ENCODE measurements around the gene XPO6.
A peak's percentile ranks its signal among the peaks of the same experiment; 100 is the strongest.
"Not testable (repeated sequence)": the region's sequence is repeated elsewhere in the genome, so short reads cannot be mapped to it uniquely, and the experiment has no call there.

The XPO6 gene

DNA sequence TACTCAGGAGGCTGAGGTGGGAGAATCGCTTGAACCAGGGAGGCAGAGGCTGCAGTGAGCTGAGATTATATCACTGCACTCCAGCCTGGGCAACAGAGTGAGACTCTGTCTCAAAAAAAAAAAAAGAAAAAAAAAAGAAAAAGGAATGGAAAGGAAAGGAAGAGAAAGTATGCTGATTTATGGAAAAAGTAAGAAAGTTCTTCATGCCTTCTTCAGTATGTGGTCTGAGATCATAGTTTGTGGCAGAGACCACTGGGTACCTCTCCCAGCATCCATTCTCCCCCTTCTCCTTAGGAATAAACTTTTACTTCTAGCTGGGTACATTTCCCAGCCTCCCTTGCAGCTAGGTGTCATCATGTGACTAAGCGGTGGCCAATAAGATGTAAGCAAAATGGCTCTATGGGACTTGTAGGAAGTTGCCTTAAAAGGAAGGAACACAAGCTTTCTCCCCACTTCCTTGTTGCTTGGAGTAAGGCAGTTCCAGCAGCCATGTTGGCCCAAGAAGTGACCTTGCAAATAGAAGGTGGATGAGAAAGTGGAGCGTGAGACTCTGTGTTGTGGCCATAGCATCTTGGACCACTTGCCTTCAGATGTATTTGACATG lies 26.1 kb upstream of the XPO6 start:
- no peak overlapping the region for H3K4me3 ChIP-seq (ENCODE audit: low read length)
- H3K36me3 ChIP-seq (ENCODE audit: control insufficient read depth, insufficient read depth, low read length, severe bottlenecking) = no peaks in the 10 kb centered on the region
- DNase-seq (ENCODE audit: low read depth) = no peak

DNA sequence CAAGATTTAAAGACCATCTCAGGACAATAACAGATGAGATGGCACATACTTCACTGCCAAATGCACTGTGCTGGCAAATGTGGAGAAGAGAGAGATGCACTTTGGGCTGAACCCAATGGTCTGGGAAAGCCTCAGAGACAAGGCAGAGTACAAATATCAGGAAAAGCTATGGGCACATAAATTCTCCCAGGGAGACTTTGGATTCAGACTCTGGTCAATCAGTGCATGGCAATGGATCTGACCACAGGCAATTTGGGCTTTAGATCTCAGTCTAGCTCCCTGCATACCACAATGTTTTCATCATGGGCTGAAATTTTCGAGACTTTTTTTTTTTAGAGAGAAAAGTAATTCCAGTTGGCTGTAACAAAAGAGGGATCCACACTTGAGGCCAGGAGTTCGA lies 20.0 kb upstream of the XPO6 start:
- H3K4me1 ChIP-seq (ENCODE audit: control insufficient read depth, insufficient read depth, low read length) = no peaks in the 10 kb centered on the region
- no peak overlapping the region for H3K4me3 ChIP-seq (ENCODE audit: low read length)
- no peak overlapping the region for H3K9ac ChIP-seq (ENCODE audit: low read length)
- H3K36me3 ChIP-seq (ENCODE audit: control insufficient read depth, insufficient read depth, low read length, severe bottlenecking) = no peaks in the 10 kb centered on the region
- peaks cover 11% of the 10 kb centered on the region for H3K27me3 ChIP-seq (replicated peaks; ENCODE audit: control insufficient read depth, insufficient read depth, low read length)
- no peak for DNase-seq (ENCODE audit: low read depth)
- H3K9me3 ChIP-seq (ENCODE audit: control insufficient read depth, low read length) = no peaks in the 10 kb centered on the region

More for the DNA sequence above, 26.1 kb upstream of the XPO6 start:
- peaks cover 10% of the 10 kb centered on the region for H3K27me3 ChIP-seq (replicated peaks; ENCODE audit: control insufficient read depth, insufficient read depth, low read length)
- H3K4me1 ChIP-seq (ENCODE audit: control insufficient read depth, insufficient read depth, low read length) = no peaks in the 10 kb centered on the region
- no peak overlapping the region for H3K9ac ChIP-seq (ENCODE audit: low read length)
- H3K9me3 ChIP-seq (ENCODE audit: control insufficient read depth, low read length) = peaks cover 11% of the 10 kb centered on the region

DNA sequence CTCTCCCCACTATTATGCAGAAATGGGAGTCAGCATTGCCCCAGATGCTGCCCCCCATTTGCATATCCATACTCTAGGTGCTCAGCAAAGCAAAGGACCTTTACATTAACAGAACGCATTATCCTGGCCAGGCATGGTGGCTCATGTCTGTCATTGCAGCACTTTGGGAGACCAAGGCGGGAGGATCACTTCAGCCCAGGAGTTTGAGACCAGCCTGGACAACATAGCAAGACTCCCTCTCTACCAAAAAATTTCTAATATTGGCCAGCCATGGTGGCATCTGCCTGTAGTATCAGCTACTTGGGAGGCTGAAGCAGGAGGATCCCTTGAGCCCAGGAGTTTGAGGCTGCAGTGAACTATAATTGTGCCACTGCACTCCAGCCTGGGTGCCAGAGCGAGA lies 12.1 kb upstream of the XPO6 start:
- not testable (repeated sequence) for DNase-seq (ENCODE audit: low read depth); H3K27me3 ChIP-seq (replicated peaks; ENCODE audit: control insufficient read depth, insufficient read depth, low read length); H3K4me3 ChIP-seq (ENCODE audit: low read length); H3K9me3 ChIP-seq (ENCODE audit: control insufficient read depth, low read length); H3K4me1 ChIP-seq (ENCODE audit: control insufficient read depth, insufficient read depth, low read length); H3K36me3 ChIP-seq (ENCODE audit: control insufficient read depth, insufficient read depth, low read length, severe bottlenecking); H3K9ac ChIP-seq (ENCODE audit: low read length)

DNA sequence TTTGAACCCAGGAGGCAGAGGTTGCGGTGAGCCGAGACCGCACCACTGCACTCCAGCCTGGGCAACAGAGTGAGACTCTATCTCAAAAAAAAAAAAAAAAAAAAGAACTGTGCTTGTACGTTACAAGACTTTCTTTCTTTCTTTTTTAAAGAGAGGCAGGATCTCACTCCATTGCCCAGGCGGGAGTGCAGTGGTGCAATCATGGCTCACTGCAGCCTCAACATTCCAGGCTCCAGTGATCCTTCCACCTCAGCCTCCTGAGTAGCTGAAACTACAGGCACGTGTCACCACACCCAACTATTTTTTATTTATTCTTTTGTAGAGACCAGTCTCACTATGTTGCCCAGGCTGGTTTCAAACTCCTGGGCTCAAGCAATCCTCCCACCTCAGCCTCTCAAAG lies 8.0 kb upstream of the XPO6 start:
- not testable (repeated sequence) for H3K9me3 ChIP-seq (ENCODE audit: control insufficient read depth, low read length); H3K4me1 ChIP-seq (ENCODE audit: control insufficient read depth, insufficient read depth, low read length); H3K4me3 ChIP-seq (ENCODE audit: low read length); H3K36me3 ChIP-seq (ENCODE audit: control insufficient read depth, insufficient read depth, low read length, severe bottlenecking); DNase-seq (ENCODE audit: low read depth); H3K27me3 ChIP-seq (replicated peaks; ENCODE audit: control insufficient read depth, insufficient read depth, low read length); H3K9ac ChIP-seq (ENCODE audit: low read length)

DNA sequence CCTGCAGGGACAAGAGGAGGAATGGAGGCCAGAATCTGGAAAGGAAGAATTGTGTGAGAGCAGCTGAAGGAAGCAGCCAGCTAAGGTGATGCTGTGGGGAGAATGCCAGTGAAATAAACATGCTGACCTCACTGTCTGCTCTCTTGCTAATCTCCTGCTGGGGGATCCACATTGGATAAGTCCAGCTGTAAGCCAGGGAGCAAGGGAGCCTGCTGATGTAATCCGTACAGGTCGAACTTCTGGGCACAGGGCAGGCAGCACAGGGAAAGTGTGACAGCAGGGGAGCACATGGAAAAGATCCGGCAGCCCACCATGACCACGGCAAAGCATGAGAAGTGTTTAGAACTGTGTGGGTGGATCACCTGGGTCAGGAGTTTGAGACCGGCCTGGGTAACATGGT lies 7.5 kb upstream of the XPO6 start:
- Histone ChIP-seq H3K9ac (ENCODE audit: low read length) (no peak overlapping the region), H3K4me3 (ENCODE audit: low read length) (no peak overlapping the region), H3K9me3 (ENCODE audit: control insufficient read depth, low read length) (no peaks in the 10 kb centered on the region), H3K4me1 (ENCODE audit: control insufficient read depth, insufficient read depth, low read length) (no peaks in the 10 kb centered on the region), H3K27me3 (replicated peaks; ENCODE audit: control insufficient read depth, insufficient read depth, low read length) (no peaks in the 10 kb centered on the region), H3K36me3 (ENCODE audit: control insufficient read depth, insufficient read depth, low read length, severe bottlenecking) (no peaks in the 10 kb centered on the region)
- no peak for DNase-seq (ENCODE audit: low read depth)

DNA sequence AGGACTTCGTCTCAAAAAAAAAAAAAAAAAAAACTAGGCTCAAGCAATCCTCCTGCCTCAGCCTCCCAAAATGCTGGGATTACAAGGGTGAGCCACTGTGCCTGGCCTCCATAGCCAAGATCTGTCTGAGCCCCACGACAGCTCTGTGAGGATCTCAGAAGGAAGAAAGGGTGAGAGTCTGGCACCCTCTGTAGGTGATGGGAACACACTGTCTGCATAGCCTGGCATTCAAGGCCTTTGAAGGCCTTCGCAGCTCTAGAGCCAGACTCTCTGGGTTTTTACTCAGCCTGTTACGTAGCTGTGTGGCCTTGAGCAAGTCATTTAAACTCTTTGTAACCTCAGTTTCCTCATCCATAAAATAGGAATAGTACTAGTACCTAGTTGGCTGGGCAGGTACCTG lies 6.3 kb upstream of the XPO6 start:
- peak; percentile 47 for DNase-seq (ENCODE audit: low read depth)
- no peaks in the 10 kb centered on the region for H3K4me1 ChIP-seq (ENCODE audit: control insufficient read depth, insufficient read depth, low read length)
- H3K9me3 ChIP-seq (ENCODE audit: control insufficient read depth, low read length) = no peaks in the 10 kb centered on the region
- H3K27me3 ChIP-seq (replicated peaks; ENCODE audit: control insufficient read depth, insufficient read depth, low read length) = no peaks in the 10 kb centered on the region
- H3K4me3 ChIP-seq (ENCODE audit: low read length) = no peak overlapping the region
- H3K9ac ChIP-seq (ENCODE audit: low read length) = no peak overlapping the region
- H3K36me3 ChIP-seq (ENCODE audit: control insufficient read depth, insufficient read depth, low read length, severe bottlenecking) = no peaks in the 10 kb centered on the region

DNA sequence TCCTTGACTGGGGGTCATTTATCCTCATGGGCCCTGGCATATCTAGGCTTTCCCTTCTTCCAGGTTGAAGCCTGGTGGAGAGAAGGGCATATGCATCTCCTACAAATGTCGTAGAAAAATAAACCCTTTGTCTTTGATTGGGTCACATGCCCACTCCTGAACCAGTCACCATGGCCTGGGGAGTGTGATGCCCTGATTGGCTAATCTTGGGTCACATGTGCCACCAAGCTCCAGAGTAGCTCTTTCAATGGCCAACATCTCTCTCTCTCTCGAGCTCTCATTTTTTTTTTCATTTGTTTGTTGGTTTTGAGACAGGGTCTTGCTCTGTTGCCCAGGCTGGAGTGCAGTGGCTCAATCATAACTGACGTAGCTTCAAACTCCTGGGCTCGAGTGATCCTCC lies 5.6 kb upstream of the XPO6 start:
- no peak overlapping the region for H3K4me3 ChIP-seq (ENCODE audit: low read length)
- no peak for DNase-seq (ENCODE audit: low read depth)
- no peaks in the 10 kb centered on the region for H3K27me3 ChIP-seq (replicated peaks; ENCODE audit: control insufficient read depth, insufficient read depth, low read length)
- H3K36me3 ChIP-seq (ENCODE audit: control insufficient read depth, insufficient read depth, low read length, severe bottlenecking) = no peaks in the 10 kb centered on the region
- no peaks in the 10 kb centered on the region for H3K9me3 ChIP-seq (ENCODE audit: control insufficient read depth, low read length)
- H3K4me1 ChIP-seq (ENCODE audit: control insufficient read depth, insufficient read depth, low read length) = peaks cover 2% of the 10 kb centered on the region
- H3K9ac ChIP-seq (ENCODE audit: low read length) = no peak overlapping the region

DNA sequence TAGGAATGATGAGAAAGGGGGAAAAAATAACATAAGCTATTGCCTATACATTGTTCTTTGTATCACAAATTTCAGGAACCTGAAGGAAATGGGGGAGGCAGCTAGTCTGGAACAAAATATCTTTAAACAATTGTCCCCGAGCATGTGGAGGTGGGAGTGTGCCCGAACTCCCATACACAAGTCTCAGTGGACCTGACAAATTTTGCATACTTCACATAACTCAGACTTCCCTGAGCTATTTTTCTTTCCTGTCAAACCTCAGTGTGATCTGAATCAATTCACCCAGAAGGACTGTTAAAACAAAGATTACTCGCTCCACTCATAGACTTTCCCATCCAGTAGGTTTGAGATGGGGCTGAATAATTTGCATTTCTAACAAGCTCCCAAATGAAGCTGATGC lies 1.6 kb upstream of the XPO6 start:
- DNase-seq (ENCODE audit: low read depth) = no peak
- H3K9me3 ChIP-seq (ENCODE audit: control insufficient read depth, low read length) = no peaks in the 10 kb centered on the region
- H3K36me3 ChIP-seq (ENCODE audit: control insufficient read depth, insufficient read depth, low read length, severe bottlenecking) = peaks cover 6% of the 10 kb centered on the region
- H3K4me1 ChIP-seq (ENCODE audit: control insufficient read depth, insufficient read depth, low read length) = peaks cover 16% of the 10 kb centered on the region
- no peaks in the 10 kb centered on the region for H3K27me3 ChIP-seq (replicated peaks; ENCODE audit: control insufficient read depth, insufficient read depth, low read length)
- H3K9ac ChIP-seq (ENCODE audit: low read length) = no peak overlapping the region
- no peak overlapping the region for H3K4me3 ChIP-seq (ENCODE audit: low read length)

DNA sequence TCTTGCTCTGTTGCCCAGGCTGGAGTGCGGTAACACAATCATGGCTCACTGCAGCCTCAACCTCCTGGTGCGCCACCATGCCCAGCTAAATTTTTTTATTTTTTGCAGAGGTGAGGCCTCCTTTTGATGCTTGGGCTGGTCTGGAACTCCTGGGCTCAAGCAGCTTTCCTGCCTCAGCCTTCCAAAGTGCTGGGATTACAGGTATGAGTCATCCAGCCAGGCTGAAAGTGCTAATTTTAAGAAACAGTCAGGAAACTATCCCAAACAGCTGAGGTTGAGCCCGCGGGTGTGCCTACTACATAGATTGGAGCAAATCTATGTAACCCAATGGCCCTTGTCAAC lies 738 bp upstream of the XPO6 start:
- no peaks in the 10 kb centered on the region for H3K27me3 ChIP-seq (replicated peaks; ENCODE audit: control insufficient read depth, insufficient read depth, low read length)
- peak overlapping the region; percentile 94 for H3K4me3 ChIP-seq (ENCODE audit: low read length)
- no peaks in the 10 kb centered on the region for H3K9me3 ChIP-seq (ENCODE audit: control insufficient read depth, low read length)
- DNase-seq (ENCODE audit: low read depth) = peak; percentile 22
- peak overlapping the region; percentile 84 for H3K9ac ChIP-seq (ENCODE audit: low read length)
- H3K36me3 ChIP-seq (ENCODE audit: control insufficient read depth, insufficient read depth, low read length, severe bottlenecking) = peaks cover 12% of the 10 kb centered on the region
- peaks cover 16% of the 10 kb centered on the region for H3K4me1 ChIP-seq (ENCODE audit: control insufficient read depth, insufficient read depth, low read length)

DNA sequence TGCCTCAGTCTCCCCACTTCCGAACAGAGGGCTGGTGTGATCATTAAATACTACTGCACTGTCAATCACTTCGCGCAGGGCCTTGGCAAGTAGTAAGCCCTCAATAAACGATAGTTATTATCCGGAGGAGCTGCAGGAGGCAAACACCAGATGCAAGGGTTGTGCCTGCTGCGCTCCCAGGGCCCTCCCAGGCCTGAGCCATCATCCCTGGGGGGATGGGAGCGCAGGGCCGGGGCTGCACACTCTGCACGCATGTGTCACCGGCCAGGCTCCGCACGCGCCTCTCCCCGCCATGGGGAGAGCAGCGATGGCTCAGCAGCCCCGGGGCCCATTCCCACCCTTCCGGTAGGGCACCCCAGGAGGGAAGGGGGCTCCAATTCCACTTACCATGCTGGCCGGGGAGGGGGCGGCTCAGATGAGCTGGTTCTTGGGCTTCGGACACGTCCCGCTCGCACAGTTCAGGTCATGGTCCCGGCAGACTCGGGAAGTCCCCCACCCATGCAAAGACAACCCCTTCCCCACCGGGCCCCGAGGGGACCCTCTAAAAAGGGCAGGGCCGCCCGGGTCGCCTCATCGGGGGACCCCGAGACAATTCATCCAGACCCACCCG lies 681 bp downstream of the XPO6 start:
- Histone ChIP-seq H3K4me1 (ENCODE audit: control insufficient read depth, insufficient read depth, low read length) (peaks cover 16% of the 10 kb centered on the region), H3K9ac (ENCODE audit: low read length) (peak overlapping the region; percentile 93), H3K27me3 (replicated peaks; ENCODE audit: control insufficient read depth, insufficient read depth, low read length) (no peaks in the 10 kb centered on the region), H3K4me3 (ENCODE audit: low read length) (peak overlapping the region; percentile 94), H3K36me3 (ENCODE audit: control insufficient read depth, insufficient read depth, low read length, severe bottlenecking) (peaks cover 13% of the 10 kb centered on the region), H3K9me3 (ENCODE audit: control insufficient read depth, low read length) (no peaks in the 10 kb centered on the region)
- DNase-seq (ENCODE audit: low read depth) = peak; percentile 87

DNA sequence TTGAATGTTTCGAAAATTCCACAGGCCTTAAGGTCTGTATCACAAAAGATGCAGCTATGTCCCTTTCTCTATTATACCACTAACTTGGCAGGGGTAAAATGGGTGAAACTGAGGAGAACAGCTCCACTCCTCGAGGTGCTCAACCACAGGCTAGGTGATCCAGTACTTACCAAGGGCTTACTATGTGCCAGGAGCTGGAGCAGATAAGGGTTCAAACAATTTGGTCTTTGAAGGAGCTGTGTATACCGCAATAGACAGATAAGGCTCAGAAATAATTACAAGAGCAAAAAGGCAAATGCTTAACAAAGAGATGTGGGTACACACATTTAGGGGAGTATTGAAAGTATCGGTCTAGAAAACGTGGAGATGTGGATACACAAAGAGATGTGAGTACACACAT lies 1.5 kb downstream of the XPO6 start:
- no peak for DNase-seq (ENCODE audit: low read depth)
- Histone ChIP-seq H3K4me3 (ENCODE audit: low read length) (peak overlapping the region; percentile 94), H3K9ac (ENCODE audit: low read length) (peak overlapping the region; percentile 93), H3K36me3 (ENCODE audit: control insufficient read depth, insufficient read depth, low read length, severe bottlenecking) (peaks cover 18% of the 10 kb centered on the region), H3K9me3 (ENCODE audit: control insufficient read depth, low read length) (no peaks in the 10 kb centered on the region), H3K27me3 (replicated peaks; ENCODE audit: control insufficient read depth, insufficient read depth, low read length) (no peaks in the 10 kb centered on the region), H3K4me1 (ENCODE audit: control insufficient read depth, insufficient read depth, low read length) (peaks cover 18% of the 10 kb centered on the region)

DNA sequence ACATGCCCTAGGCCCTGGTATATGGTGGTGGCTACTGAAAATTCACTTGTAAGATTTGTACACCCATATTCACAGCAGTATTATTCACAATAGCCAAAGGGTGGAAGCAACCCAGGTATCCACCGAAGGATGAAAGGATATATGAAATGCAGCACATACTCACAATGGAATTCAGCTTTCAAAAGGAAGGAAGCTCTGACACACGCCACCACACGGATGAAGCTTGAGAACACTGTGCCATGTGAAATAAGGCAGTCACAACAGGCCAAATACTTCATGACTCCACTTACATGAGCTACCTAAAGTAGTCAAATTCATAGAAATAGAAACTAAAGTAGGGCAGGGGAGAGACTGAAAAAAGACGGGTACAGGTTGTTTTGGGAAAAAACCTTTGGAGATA lies 2.9 kb downstream of the XPO6 start:
- Histone ChIP-seq H3K9me3 (ENCODE audit: control insufficient read depth, low read length) (no peaks in the 10 kb centered on the region), H3K27me3 (replicated peaks; ENCODE audit: control insufficient read depth, insufficient read depth, low read length) (no peaks in the 10 kb centered on the region), H3K36me3 (ENCODE audit: control insufficient read depth, insufficient read depth, low read length, severe bottlenecking) (peaks cover 30% of the 10 kb centered on the region), H3K4me1 (ENCODE audit: control insufficient read depth, insufficient read depth, low read length) (peaks cover 18% of the 10 kb centered on the region), H3K4me3 (ENCODE audit: low read length) (no peak overlapping the region), H3K9ac (ENCODE audit: low read length) (no peak overlapping the region)
- no peak for DNase-seq (ENCODE audit: low read depth)

All from adipocyte (in vitro differentiated cells).